Renal cortical epithelial cell (primary cell): ENCODE data around the gene PMP22. TPM values are rescaled to one million over a fixed set of nuclear protein-coding genes. Genes with fewer than 3 reads are reported as not detected.

Source experiments
- DNase-seq: peaks from one replicate; pipeline ENCODE4 v3.0.0-alpha.2; 2011; ENCODE audit warnings: low read depth
- total RNA-seq: library from RNA; depleted of rRNA; stranded (reverse); fragments of >200 nt; gene quantifications from 2 replicates; pipeline ENCODE4 v1.2.3, GENCODE V29; 2014

The PMP22 gene
- total RNA-seq = 1.2 and 3.1 TPM in 2 replicates

GRCh38 chr17:15265131-15265530 lies at the start of gene PMP22:
Gene PMP22, minus strand, starts transcription at chr17:15265326. Its CDS starts 4,599 bp downstream, at chr17:15260727.
- DNase-seq = no peak

DNA sequence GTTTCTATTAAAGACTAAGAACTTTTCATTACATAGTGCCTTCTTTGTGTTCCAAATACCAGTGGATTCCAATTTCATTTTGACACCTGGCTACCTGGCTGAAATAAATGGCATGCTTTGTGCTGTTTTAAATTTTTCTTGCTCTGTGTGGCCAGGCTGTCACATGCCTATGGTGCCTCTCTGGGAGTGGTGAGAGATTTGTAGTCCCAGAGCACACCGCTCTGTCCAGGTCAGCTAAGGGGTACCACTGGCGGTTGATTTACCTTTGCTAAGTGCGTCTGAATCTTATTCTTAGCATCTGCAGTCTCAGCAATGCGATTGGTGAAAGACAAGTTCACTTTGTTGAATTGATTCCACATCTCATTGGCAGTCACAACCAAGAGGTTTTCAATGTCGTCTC lies 46.9 kb upstream of the PMP22 start:
- DNase-seq = no peak

GRCh38 chr17:15309793-15310192 lies 44.7 kb upstream of the PMP22 start:
- DNase-seq = no peak

DNA sequence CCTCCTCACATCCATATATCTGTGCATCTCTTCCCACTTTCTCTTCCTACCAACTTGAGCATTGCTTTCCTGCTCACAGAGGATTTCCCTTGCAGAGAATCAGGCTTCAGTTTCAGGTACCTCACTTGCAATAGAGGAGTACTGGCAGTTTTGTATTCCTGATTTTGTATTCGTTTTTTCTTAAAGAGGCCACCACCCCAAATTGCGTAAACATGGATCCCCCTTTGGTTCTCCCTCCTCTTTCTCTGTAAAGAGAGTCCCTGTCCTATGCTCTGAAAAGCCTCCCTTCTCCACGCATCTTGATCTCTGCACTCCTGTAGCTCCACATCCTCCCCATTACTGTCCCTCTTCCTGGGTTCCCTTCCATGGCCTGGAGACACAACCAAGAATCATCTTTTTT lies 44.1 kb upstream of the PMP22 start:
- no peak for DNase-seq

DNA sequence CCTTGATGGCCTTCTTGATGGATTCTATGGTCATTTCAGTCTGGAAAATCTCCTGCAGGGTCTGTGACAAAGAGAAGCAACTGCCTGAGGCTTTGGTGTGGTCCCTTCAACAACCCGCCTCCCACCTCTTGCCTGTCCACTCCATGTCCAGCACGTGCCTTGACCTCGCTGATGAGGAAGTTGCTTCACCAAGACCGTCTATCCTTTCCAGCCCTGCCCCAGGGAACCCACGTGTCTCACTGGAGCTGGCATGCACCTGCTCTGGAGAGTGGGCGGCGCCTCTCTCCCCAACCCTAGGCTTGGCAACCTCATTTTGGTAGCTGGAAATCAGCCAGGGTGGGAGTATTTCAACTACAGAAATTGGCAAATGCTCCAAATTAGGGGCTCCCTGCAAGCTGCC lies 43.6 kb upstream of the PMP22 start:
- no peak for DNase-seq

GRCh38 chr17:15307710-15308111 lies 42.6 kb upstream of the PMP22 start:
- DNase-seq = no peak

DNA sequence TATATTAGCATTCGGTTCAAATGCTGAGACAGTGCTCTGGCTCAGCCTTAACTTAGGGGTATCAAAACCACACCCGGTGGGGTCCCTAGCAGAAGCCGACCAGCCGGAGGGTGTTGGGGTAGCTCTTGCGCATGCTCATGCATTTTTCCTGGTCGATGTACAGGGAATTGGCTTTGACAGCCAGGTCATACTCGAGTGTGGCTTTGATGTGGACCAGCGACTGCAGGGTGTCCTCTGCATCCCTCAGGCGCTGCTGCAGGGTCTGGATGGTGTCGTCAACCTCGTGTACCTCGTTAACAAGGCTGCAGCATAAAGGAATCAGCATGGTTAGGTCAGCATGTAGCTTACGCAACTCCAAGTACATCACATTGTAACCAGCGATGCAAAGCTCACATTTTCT lies 38.7 kb upstream of the PMP22 start:
- no peak for DNase-seq

DNA sequence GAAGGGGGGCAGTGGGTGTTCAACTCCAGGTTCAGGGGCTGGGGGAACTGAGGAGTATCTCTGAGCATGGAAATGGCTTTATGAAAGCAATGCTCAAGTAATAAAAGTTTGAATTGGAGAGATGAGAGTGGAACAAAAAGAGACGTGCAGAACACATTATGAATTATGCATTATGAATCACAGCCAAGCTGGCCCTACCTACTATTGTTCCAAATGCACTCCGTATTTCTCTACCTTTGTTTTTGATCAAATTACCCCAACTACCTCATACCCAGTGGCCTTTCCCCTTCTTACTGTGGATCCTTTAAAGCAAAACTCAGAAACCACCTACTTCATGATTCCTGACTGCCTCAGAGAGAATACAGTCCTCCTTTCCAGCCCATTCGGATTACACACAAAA lies 38.1 kb upstream of the PMP22 start:
- no peak for DNase-seq

GRCh38 chr17:15301845-15302244 lies 36.7 kb upstream of the PMP22 start:
- no peak for DNase-seq

- peak; percentile 64 for DNase-seq
These were observed 33.0 kb upstream of the PMP22 start for GRCh38 chr17:15298176-15298575.

GRCh38 chr17:15293558-15293957 lies 28.4 kb upstream of the PMP22 start:
- no peak for DNase-seq

DNA sequence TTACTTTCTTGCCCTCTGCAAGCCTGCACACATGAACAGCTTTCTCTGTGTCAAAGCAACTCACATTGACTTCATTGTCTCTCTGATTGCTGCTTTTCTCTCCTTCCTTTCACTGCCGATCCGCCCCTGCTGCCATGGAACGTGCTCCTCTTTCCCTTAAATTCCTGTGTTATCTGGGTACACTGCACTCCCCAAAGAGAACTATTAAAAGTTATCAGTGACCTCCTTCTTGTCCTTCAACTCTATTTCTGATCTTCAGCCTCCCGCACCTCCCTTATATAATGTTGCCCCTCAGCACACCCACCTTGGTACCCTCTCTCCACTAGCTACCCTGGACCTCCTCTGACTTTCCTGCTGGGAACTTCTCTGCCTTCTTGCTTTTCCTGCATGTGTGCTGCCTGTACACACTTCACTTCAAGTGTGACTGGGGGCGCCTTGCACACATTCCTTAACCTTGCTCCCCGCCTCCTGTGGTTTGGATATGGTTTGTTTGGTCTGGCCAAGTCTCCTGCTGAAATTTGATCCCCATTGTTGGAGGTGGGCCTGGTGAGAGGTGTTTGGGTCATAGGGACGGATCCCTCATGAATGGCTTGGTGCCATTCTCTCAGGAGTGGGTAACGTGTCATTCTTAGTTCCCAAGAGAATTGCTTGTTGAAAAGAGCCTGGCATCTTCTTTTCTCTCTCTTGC lies 26.7 kb upstream of the PMP22 start:
- DNase-seq = peak; percentile 14

DNA sequence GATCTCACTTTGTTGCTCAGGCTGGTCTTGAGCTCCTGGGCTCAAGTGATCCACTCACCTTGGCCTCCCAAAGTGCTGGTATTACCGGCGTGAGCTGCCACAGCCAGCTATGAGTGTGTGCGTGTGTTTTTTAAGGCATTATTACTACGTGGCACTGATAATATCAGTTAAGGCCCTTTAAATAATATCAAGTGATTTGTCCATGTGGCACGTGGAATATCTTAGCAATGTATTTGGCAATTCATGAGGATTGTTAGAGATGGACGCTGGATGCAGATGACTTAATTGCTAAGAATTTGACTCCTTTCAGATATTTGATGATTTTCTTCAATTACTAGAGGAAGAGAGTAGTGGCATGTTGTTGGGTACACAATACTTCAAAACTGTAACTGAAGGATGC lies 25.5 kb upstream of the PMP22 start:
- no peak for DNase-seq

- DNase-seq = peak; percentile 60
These were observed 24.4 kb upstream of the PMP22 start for GRCh38 chr17:15289285-15290183.

- no peak for DNase-seq
These were observed 23.7 kb upstream of the PMP22 start for GRCh38 chr17:15288859-15289258.

- DNase-seq = no peak
These were observed 22.6 kb upstream of the PMP22 start for GRCh38 chr17:15287538-15288267.

- DNase-seq = no peak
These were observed 20.3 kb upstream of the PMP22 start for GRCh38 chr17:15285466-15285865.

DNA sequence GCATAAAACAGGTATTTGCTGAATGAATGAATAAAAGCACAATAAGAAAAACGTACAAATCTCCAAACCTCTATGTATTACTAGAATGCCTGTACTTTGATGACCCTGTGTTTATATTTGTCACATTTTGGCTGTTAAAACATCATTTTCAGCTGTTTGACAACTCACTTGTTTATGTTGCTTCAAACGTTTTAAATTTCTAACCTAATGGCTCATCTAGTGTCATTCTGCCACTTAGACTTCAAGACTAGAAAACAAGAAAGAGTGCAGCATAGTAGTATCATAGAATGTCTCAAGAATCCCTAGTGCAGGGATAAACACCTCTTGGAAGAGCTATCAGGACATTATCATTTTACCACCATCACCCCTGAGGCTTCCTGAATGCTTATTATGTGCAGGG lies 19.4 kb upstream of the PMP22 start:
- no peak for DNase-seq

DNA sequence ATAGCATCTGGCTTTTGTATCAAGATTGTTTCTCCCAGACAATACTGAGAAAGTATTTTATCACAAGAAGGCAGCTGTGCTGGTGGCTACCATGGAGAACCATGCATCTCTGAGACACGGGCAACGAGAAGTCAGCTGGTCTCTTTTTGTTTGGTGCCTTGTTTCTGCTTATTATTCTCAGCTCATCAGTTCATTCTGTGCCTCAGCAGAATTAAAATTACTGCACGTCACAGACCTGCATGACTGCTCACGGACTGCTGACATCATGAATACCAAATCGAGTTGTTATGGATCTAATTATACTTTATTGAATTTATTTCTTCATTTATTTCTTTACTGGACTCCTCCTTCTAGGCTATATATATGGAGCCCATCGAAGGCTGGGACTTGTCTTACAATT lies 19.0 kb upstream of the PMP22 start:
- DNase-seq = no peak

DNA sequence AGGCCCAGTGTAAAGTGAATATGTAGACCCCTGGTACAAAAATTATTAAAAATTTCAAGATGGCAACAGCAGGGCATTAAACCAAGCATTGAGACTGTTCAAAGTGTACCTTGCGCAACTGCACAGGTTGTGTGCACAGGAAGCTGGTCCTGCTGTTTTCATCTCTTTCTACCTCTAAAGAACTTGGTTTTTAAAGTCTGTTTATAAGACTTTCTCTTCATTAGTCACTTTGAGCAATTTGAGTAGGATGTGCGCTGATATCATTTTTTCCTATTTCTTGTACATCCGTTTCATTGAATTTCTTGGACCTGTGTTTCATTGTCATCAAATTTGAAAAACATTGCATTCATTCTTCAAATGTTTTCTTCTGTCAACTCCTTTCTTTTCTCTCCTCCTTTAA lies 16.8 kb upstream of the PMP22 start:
- no peak for DNase-seq

DNA sequence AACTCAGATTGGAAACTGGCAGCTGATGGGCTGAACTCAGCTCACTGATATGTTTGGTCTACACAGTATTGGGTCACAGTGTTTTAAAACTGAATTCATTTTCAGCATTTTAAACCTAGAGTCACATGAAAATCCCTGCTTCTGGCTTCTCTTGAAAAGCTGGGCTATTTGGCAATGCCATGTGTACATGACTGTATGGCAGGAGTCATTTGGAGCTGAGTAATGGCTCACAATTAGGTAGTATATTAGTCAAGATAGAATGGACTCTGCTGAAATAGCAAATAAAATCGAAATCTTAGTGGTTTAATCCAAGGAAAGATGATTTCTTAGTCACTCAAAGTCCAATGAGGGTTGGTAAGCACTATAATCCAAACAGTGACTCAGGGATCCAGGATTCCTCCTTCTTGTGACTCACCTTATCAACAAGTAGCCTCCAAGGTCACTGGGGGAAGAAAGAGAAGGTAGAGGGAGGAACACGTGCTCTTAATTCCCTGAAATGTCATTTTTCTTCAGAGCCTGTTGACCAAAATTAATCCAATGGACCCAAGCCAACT lies 13.9 kb upstream of the PMP22 start:
- peak; percentile 72 for DNase-seq

GRCh38 chr17:15278380-15278779 lies 13.3 kb upstream of the PMP22 start:
- DNase-seq = no peak
